Thyroid gland (tissue), 4 donors: ENCODE results near the gene MANEAL.

ENCODE experiments used
- CTCF ChIP-seq, 6 experiments: fragments of 200-600 bp in 3 of 6; fragments of 450-650 bp in 3 of 6; sonication (generic) in 3 of 6; IDR thresholded peaks; one replicate each; pipeline ENCODE4 v1.5.1; 2016 to 2019; ENCODE audit warnings: antibody characterized with exemption in 6 of 6, mild to moderate bottlenecking in 2 of 6, inconsistent platforms in 1 of 6, moderate library complexity in 1 of 6
- POLR2A ChIP-seq, 2 donors: fragments of 450-650 bp; IDR thresholded peaks; one replicate each; pipeline ENCODE4 v1.6.1; 2017; ENCODE audit warnings: antibody characterized with exemption in 2 of 2, mild to moderate bottlenecking in 2 of 2, moderate library complexity in 1 of 2

- TF ChIP-seq CTCF (IDR thresholded peaks at IDR 0.05) (no peak), POLR2A (IDR thresholded peaks at IDR 0.05) (no peak)
These were observed 27.6 kb upstream of the MANEAL start for GRCh38 chr1:37765916-37766664.
